Uterus (tissue), 2 donors: ENCODE results near the gene RAB10.
"Not testable (repeated sequence)": the region's sequence is repeated elsewhere in the genome, so short reads cannot be mapped to it uniquely, and the experiment has no call there.

Source experiments
- POLR2A ChIP-seq, 2 donors: fragments of 450-650 bp; IDR thresholded peaks; one replicate each; pipeline ENCODE4 v1.6.1; 2016; ENCODE audit warnings: antibody characterized with exemption in 2 of 2, mild to moderate bottlenecking in 1 of 2, moderate library complexity in 1 of 2
- TF ChIP-seq, protein P1 (sequence below), 4 experiments: fragments of 200-600 bp in 2 of 4; fragments of 450-650 bp in 2 of 4; sonication (generic) in 2 of 4; IDR thresholded peaks; one replicate each; pipeline ENCODE4 v1.5.1; 2016 to 2019; ENCODE audit warnings: antibody characterized with exemption in 4 of 4, mild to moderate bottlenecking in 2 of 4, moderate library complexity in 1 of 4

DNA sequence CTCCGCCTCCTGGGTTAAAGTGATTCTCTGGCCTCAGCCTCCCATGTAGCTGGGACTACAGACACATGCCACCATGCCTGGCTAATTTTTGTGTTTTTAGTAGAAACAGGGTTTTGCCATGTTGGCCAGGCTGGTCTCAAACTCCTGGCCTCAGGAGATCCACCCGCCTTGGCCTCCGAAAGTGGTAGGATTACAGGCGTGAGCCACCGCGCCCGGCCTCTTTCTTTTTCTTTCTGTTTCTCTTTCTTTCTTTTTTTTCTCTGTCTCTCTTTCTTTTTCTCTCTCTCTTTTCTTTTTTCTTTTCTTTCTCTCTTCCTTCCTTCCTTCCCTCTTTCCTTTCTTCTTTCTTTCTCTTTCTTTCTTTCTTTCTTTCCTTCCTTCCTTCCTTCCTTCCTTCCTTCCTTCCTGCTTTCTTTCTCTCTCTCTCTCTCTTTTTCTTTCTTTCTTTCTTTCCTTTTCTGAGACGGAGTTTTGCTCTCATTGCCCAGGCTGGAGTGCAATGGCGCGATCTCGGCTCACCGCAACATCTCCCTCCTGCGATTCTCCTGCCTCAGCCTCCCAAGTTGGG lies 35.0 kb upstream of the RAB10 start:
- TF ChIP-seq POLR2A (IDR thresholded peaks at IDR 0.05) = not testable (repeated sequence)
- TF ChIP-seq, protein P1, sequence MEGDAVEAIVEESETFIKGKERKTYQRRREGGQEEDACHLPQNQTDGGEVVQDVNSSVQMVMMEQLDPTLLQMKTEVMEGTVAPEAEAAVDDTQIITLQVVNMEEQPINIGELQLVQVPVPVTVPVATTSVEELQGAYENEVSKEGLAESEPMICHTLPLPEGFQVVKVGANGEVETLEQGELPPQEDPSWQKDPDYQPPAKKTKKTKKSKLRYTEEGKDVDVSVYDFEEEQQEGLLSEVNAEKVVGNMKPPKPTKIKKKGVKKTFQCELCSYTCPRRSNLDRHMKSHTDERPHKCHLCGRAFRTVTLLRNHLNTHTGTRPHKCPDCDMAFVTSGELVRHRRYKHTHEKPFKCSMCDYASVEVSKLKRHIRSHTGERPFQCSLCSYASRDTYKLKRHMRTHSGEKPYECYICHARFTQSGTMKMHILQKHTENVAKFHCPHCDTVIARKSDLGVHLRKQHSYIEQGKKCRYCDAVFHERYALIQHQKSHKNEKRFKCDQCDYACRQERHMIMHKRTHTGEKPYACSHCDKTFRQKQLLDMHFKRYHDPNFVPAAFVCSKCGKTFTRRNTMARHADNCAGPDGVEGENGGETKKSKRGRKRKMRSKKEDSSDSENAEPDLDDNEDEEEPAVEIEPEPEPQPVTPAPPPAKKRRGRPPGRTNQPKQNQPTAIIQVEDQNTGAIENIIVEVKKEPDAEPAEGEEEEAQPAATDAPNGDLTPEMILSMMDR (IDR thresholded peaks at IDR 0.05) = not testable (repeated sequence)
